ENCODE results near the gene PCBP3. TPM values are rescaled to one million over a fixed set of nuclear protein-coding genes. Genes with fewer than 3 reads are reported as not detected.
A peak's percentile ranks its signal among the peaks of the same experiment; 100 is the strongest.

PCBP3 gene
- total RNA-seq, 1 experiment from 2014 or later = 3.7 TPM

DNA sequence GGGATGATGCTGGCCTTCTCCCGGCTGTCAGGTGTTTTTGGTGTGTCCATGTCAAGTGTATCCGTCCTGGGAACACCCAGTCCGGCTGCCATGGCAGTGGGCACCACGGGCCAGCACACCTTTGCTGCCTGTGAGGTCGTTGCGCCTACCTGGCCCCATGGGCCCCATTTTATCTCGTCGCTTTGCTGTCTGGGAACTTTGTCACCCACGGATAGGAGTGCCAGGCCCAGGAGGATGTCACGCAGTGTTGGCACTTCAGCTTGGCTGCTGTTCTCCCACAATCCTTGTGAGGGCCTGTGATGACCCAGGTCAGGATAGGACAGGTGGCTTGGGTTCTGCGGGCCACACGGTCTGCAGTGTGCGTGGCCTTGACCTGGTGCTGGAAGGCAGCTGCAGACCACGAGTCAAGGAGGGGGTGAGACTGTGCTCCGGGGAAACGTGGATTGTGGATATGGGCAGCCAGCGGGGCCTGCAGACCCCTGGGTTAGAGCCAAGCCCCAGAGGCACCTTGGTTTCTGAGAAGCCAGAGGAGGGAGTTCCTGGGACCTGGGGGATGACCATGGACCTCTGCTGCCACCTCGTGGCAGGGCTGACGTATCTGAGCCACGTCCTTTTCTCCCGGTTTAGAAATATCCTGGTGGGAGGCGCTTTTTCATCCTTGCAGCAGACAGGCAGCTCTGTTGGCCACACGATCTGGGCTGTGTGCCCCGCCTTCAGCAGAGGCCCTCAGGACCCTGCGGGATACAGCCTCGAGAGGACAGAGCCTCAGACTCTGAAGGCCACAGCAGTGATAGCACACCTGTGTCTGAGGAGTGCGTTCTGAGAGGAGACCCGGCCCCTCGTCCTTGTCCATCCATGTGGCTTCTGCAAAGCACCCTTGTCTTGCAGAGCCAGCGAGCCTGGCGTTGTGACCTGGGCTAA, 176.9 kb downstream of the PCBP3 start:
- ChIA-PET CTCF (interaction anchor here (0.5 to 6.8 kb wide), 23 partner anchors 10 to 683 kb away, joined by 3 to 53 read pairs (median 4); no protein-coding TSS in a partner anchor), POLR2A (interaction anchor here (0.6 to 1.1 kb wide), 3 partner anchors 75 to 493 kb away, joined by 3 read pairs; no protein-coding TSS in a partner anchor)
- intact Hi-C loops (cut with micrococcal nuclease) = loop anchor here (2.0 to 5.0 kb wide), 2 partner anchors 383 to 528 kb away; no protein-coding TSS in a partner anchor
- peaks cover 30% of the 10 kb centered on the region for H3K27me3 Mint-ChIP-seq (ENCODE audit: insufficient read depth, unreplicated experiment)
- peaks cover 22% of the 10 kb centered on the region for H3K4me1 Mint-ChIP-seq (ENCODE audit: insufficient read depth, unreplicated experiment)
- peak overlapping the region; percentile 11 for H3K27ac Mint-ChIP-seq (ENCODE audit: low read depth, unreplicated experiment)
- TF ChIP-seq, protein P1, sequence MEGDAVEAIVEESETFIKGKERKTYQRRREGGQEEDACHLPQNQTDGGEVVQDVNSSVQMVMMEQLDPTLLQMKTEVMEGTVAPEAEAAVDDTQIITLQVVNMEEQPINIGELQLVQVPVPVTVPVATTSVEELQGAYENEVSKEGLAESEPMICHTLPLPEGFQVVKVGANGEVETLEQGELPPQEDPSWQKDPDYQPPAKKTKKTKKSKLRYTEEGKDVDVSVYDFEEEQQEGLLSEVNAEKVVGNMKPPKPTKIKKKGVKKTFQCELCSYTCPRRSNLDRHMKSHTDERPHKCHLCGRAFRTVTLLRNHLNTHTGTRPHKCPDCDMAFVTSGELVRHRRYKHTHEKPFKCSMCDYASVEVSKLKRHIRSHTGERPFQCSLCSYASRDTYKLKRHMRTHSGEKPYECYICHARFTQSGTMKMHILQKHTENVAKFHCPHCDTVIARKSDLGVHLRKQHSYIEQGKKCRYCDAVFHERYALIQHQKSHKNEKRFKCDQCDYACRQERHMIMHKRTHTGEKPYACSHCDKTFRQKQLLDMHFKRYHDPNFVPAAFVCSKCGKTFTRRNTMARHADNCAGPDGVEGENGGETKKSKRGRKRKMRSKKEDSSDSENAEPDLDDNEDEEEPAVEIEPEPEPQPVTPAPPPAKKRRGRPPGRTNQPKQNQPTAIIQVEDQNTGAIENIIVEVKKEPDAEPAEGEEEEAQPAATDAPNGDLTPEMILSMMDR (IDR thresholded peaks at IDR 0.05; ENCODE audit: unreplicated experiment) = peak; percentile 90
- H3K36me3 Mint-ChIP-seq (ENCODE audit: insufficient read depth, unreplicated experiment) = no peaks in the 10 kb centered on the region
- H3K9me3 Mint-ChIP-seq (ENCODE audit: unreplicated experiment) = no peaks in the 10 kb centered on the region
- H3K4me3 Mint-ChIP-seq (ENCODE audit: unreplicated experiment) = no peak overlapping the region
- DNase-seq (ENCODE audit: unreplicated experiment) = peak; percentile 85
- no TSS peak for BruUV-seq (replicated peaks)

DNA sequence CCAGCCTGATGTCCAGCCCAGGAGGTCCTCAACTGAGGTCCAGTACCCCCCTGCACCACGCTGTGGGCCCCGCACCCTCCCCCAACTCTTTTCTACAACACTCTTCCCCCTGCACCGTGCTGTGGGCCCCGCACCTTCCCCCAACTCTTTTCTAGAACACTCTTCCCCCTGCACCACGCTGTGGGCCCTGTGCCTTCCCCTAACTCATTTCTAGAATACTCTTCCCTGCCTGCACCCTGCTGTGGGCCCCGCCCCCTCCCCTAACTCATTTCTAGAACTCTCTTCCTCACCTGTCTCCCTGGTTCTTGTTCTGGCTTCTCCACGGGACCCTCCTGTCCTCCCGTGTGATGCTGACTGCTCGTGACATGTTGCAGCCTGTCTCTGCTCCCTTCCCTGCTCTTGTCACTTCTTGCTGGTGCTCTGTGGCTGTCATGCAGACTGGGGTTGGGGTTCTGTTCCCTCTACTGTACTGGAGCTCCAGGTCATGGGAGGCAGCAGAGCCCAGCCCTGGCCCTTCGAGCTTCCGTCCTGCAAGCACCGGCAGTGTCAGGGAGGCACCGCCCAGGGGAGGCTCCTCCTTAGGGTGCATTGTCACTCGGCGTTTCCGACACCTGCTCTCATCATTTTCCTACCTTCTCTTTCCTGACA, 177.9 kb downstream of the PCBP3 start:
- no peaks in the 10 kb centered on the region for H3K9me3 Mint-ChIP-seq (ENCODE audit: unreplicated experiment)
- no peak overlapping the region for H3K4me3 Mint-ChIP-seq (ENCODE audit: unreplicated experiment)
- TF ChIP-seq, protein P1 (IDR thresholded peaks at IDR 0.05; ENCODE audit: unreplicated experiment) = no peak
- intact Hi-C loops (cut with micrococcal nuclease) = loop anchor here (2.0 to 5.0 kb wide), 2 partner anchors 384 to 529 kb away; no protein-coding TSS in a partner anchor
- peaks cover 30% of the 10 kb centered on the region for H3K27me3 Mint-ChIP-seq (ENCODE audit: insufficient read depth, unreplicated experiment)
- no peak for DNase-seq (ENCODE audit: unreplicated experiment)
- ChIA-PET CTCF (interaction anchor here (0.5 to 6.8 kb wide), 21 partner anchors 9 to 1053 kb away, joined by 3 to 53 read pairs (median 3); no protein-coding TSS in a partner anchor), POLR2A (interaction anchor here (1.0 to 1.1 kb wide), 2 partner anchors 74 to 266 kb away, joined by 3 read pairs; no protein-coding TSS in a partner anchor)
- peaks cover 22% of the 10 kb centered on the region for H3K4me1 Mint-ChIP-seq (ENCODE audit: insufficient read depth, unreplicated experiment)
- no peak overlapping the region for H3K27ac Mint-ChIP-seq (ENCODE audit: low read depth, unreplicated experiment)
- no TSS peak for BruUV-seq (replicated peaks)
- H3K36me3 Mint-ChIP-seq (ENCODE audit: insufficient read depth, unreplicated experiment) = no peaks in the 10 kb centered on the region

GRCh38 chr21:45821998-45822397, 178.5 kb downstream of the PCBP3 start:
- no TSS peak for BruUV-seq (replicated peaks)
- ChIA-PET POLR2A (interaction anchor here (1.1 kb wide), 1 partner anchor 73 kb away, joined by 3 read pairs; no protein-coding TSS in a partner anchor), CTCF (interaction anchor here (0.5 to 6.8 kb wide), 9 partner anchors 210 to 1053 kb away, joined by 3 to 53 read pairs (median 3); no protein-coding TSS in a partner anchor)
- DNase-seq (ENCODE audit: unreplicated experiment) = no peak
- Mint-ChIP-seq H3K27ac (ENCODE audit: low read depth, unreplicated experiment) (no peak overlapping the region), H3K27me3 (ENCODE audit: insufficient read depth, unreplicated experiment) (peaks cover 30% of the 10 kb centered on the region), H3K36me3 (ENCODE audit: insufficient read depth, unreplicated experiment) (no peaks in the 10 kb centered on the region), H3K4me3 (ENCODE audit: unreplicated experiment) (no peak overlapping the region), H3K4me1 (ENCODE audit: insufficient read depth, unreplicated experiment) (peaks cover 22% of the 10 kb centered on the region), H3K9me3 (ENCODE audit: unreplicated experiment) (no peaks in the 10 kb centered on the region)
- TF ChIP-seq, protein P1 (IDR thresholded peaks at IDR 0.05; ENCODE audit: unreplicated experiment) = no peak
- intact Hi-C loops (cut with micrococcal nuclease) = loop anchor here (2.0 to 5.0 kb wide), 2 partner anchors 385 to 529 kb away; no protein-coding TSS in a partner anchor
